Naive B cell (primary cell): Measurements from ENCODE around the gene ALMS1. TPM values are rescaled to one million over a fixed set of nuclear protein-coding genes. Genes with fewer than 3 reads are reported as not detected.
A peak's percentile ranks its signal among the peaks of the same experiment; 100 is the strongest.
"Not testable (repeated sequence)": the region's sequence is repeated elsewhere in the genome, so short reads cannot be mapped to it uniquely, and the experiment has no call there.

Experiments used
- ATAC-seq, 2 donors: fragments of 150-1000 bp; cut with Tn5 transposase; 2 replicates each; pipeline ENCODE4 v1.10.0; 2021; ENCODE audit warnings: low read depth in 2 of 2, mild to moderate bottlenecking in 2 of 2, moderate library complexity in 2 of 2
- DNase-seq: peaks from one replicate; pipeline ENCODE4 v3.0.0; 2022
- H3K27ac Mint-ChIP-seq, 6 donors: one replicate each; pipeline ENCODE4 v1.8.0; 2020 to 2022; ENCODE audit warnings: mild to moderate bottlenecking in 6 of 6, mixed read lengths in 6 of 6, moderate library complexity in 5 of 6, inconsistent platforms in 2 of 6
- H3K27me3 Mint-ChIP-seq, 3 donors: one replicate each; pipeline ENCODE4 v1.8.0; 2021 to 2022; ENCODE audit warnings: mixed read lengths in 3 of 3, mild to moderate bottlenecking in 1 of 3
- H3K36me3 Mint-ChIP-seq, 2 donors: one replicate each; pipeline ENCODE4 v1.8.0; 2020 to 2022; ENCODE audit warnings: mixed read lengths in 2 of 2, inconsistent platforms in 1 of 2, mild to moderate bottlenecking in 1 of 2
- H3K4me1 Mint-ChIP-seq, 3 donors: one replicate each; pipeline ENCODE4 v1.8.0; 2020 to 2022; ENCODE audit warnings: mixed read lengths in 3 of 3, inconsistent platforms in 1 of 3, mild to moderate bottlenecking in 1 of 3, moderate library complexity in 1 of 3
- H3K4me3 Mint-ChIP-seq, 8 donors: one replicate each; pipeline ENCODE4 v1.8.0; 2020 to 2022; ENCODE audit warnings: mild to moderate bottlenecking in 8 of 8, mixed read lengths in 8 of 8, moderate library complexity in 8 of 8, inconsistent platforms in 2 of 8
- H3K9me3 Mint-ChIP-seq, 7 donors: one replicate each; pipeline ENCODE4 v1.8.0; 2020 to 2022; ENCODE audit warnings: mixed read lengths in 7 of 7, mild to moderate bottlenecking in 5 of 7, inconsistent platforms in 2 of 7, moderate library complexity in 1 of 7
- polyA plus RNA-seq, 6 donors: library from polyadenylated mRNA; unstranded; fragments of 300-500 nt; fragmentation: Illumina TruSeq; gene quantifications; one replicate each; pipeline ENCODE4 v1.2.3, GENCODE V29; 2021; ENCODE audit warnings: low read depth in 6 of 6

The ALMS1 gene
- polyA plus RNA-seq, 6 donors from 2014 or later = 1.1 to 3.9 (median 2.2) TPM; not detected in 1

- H3K27ac Mint-ChIP-seq, H3K9me3 Mint-ChIP-seq, H3K4me1 Mint-ChIP-seq, H3K27me3 Mint-ChIP-seq, H3K4me3 Mint-ChIP-seq, H3K36me3 Mint-ChIP-seq, DNase-seq, ATAC-seq: not testable (repeated sequence)
Observed at GRCh38 chr2:73619925-73620324, 234.3 kb downstream of the ALMS1 start.

DNA sequence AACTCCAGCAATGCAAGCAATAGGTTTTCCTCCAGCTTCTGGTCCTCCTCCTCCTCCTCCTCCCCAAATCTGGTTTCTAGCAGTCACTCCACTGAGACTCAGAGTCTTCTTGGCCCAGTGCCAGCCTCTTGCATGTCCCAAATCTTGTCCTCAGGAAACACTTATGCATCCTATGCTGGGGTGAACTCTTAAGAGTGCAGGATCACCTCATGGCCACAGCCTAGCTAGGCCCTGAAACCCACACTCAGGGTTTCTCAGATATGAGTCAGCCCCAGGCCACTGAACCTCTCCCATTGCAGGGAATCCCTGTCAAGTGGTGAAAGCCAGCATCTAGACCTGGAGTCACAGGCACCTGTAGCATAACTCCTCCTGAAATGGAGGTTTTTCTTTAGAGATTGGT, 238.4 kb downstream of the ALMS1 start:
- H3K4me3 Mint-ChIP-seq, H3K27ac Mint-ChIP-seq, H3K36me3 Mint-ChIP-seq: not testable (repeated sequence)

DNA sequence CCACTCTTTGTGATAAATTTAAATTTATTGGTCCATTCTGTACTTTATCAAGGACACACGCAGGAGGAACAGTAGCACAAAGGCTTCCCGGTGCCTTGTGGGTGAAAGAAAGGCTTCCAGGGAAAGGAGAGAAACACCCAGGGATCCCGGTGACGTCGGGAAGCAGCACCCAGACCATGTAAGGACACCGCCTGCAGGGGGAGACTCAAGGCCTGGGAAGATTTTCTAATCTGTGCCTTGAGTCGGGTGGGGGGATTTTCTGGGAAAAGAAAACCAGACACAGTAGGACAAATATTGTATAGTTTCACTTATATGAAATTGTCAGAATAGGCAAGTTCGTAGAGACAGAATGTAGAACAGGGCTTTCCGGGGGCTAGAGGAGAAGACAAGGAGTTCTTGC, 239.0 kb downstream of the ALMS1 start:
- not testable (repeated sequence) for H3K36me3 Mint-ChIP-seq, H3K4me3 Mint-ChIP-seq, H3K27me3 Mint-ChIP-seq, H3K27ac Mint-ChIP-seq, DNase-seq, ATAC-seq
- H3K9me3 Mint-ChIP-seq = peaks cover 0 to 14% (median 6%) of the 10 kb centered on the region in 7 donors
- H3K4me1 Mint-ChIP-seq = peaks cover 8 to 14% (median 14%) of the 10 kb centered on the region in 3 donors

More for the DNA sequence above, 238.4 kb downstream of the ALMS1 start:
- not testable (repeated sequence) for DNase-seq, H3K27me3 Mint-ChIP-seq, ATAC-seq
- Mint-ChIP-seq H3K9me3 (peaks cover 0 to 14% (median 6%) of the 10 kb centered on the region in 7 donors), H3K4me1 (peaks cover 8 to 14% (median 14%) of the 10 kb centered on the region in 3 donors)

DNA sequence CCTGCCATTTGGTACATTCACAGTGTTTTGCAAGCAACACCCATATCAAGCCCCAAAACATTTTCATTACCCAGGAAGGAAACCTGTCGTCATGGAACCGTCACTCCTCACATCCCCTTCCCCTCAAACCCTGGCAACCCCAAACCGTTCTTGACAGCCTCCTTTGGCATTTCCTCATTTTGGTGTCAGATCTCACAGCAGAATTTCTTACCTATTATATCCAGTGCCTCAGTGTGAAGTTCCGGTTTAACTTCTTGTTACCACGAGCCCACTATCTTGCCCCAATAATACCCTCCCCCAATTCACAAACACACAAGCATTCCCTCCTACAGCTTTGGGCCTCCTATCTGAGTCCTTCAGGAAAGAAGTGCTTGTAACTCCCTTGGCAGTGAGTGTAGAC, 240.6 kb downstream of the ALMS1 start:
- not testable (repeated sequence) for DNase-seq, H3K27me3 Mint-ChIP-seq
- peaks cover 0 to 14% (median 6%) of the 10 kb centered on the region in 7 donors for H3K9me3 Mint-ChIP-seq

GRCh38 chr2:73628493-73628892, 242.9 kb downstream of the ALMS1 start:
- Mint-ChIP-seq H3K4me1 (peaks cover 8 to 14% (median 14%) of the 10 kb centered on the region in 3 donors), H3K9me3 (peaks cover 0 to 14% (median 3%) of the 10 kb centered on the region in 7 donors)
- DNase-seq, H3K27ac Mint-ChIP-seq, H3K36me3 Mint-ChIP-seq, H3K27me3 Mint-ChIP-seq, ATAC-seq, H3K4me3 Mint-ChIP-seq: not testable (repeated sequence)

More for the DNA sequence above, 240.6 kb downstream of the ALMS1 start:
- Mint-ChIP-seq H3K27ac (peak overlapping the region in 2 of 6 donors; percentile 24 to 60), H3K4me1 (peaks cover 8 to 14% (median 14%) of the 10 kb centered on the region in 3 donors), H3K4me3 (peak overlapping the region in 1 of 8 donors; percentile 7)
- not testable (repeated sequence) for H3K36me3 Mint-ChIP-seq, ATAC-seq

GRCh38 chr2:73630662-73631266, 245.1 kb downstream of the ALMS1 start:
- H3K36me3 Mint-ChIP-seq, H3K27ac Mint-ChIP-seq, H3K4me1 Mint-ChIP-seq, H3K4me3 Mint-ChIP-seq, H3K27me3 Mint-ChIP-seq: not testable (repeated sequence)
- peak; percentile 62 to 68 for ATAC-seq
- H3K9me3 Mint-ChIP-seq = peaks cover 0 to 14% (median 3%) of the 10 kb centered on the region in 7 donors
- peak; percentile 1 for DNase-seq

DNA sequence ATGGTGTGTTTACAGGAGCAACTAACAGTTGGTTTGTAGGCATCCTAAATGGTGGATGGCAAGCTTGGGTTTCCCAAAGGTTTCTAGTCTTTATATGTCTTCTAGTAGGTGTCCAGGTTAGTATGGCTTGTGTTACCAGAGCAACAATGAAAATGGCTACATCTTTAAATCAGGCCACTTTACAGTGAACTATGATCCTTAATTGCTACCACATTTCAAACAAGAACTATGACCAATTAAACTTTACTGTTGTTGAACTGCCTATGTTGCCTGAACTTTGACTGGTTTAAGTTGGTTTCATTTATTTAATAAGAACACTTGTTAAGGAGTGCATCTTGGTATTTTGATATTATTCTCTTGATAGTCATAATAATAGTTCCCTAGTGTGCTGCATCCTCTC, 251.3 kb downstream of the ALMS1 start:
- Mint-ChIP-seq H3K36me3 (peaks cover 7 to 12% of the 10 kb centered on the region in 2 donors), H3K9me3 (peaks cover 3 to 25% (median 7%) of the 10 kb centered on the region in 7 donors), H3K27me3 (peaks cover 4 to 10% (median 10%) of the 10 kb centered on the region in 3 donors)
- not testable (repeated sequence) for H3K4me3 Mint-ChIP-seq, H3K4me1 Mint-ChIP-seq, DNase-seq, ATAC-seq, H3K27ac Mint-ChIP-seq

DNA sequence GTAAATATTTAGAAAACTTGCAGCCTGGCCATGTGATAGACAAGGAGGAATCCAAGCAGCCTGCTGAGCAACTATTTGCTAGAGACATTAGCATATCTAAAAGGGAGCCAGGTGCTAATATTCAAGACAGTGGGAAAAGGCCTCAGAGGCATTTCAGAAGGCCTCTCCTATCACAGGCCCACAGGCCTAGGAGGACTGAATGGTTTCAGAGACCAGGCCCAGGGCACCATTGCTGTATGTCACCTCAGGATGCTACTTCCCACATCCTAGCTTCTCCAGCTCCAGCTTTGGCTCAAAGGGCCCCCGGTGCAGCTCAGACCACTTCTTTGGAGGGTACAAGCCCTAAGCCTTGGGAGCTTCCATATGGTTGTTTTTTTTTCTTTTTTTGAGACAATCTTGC, 252.8 kb downstream of the ALMS1 start:
- peaks cover 3 to 25% (median 7%) of the 10 kb centered on the region in 7 donors for H3K9me3 Mint-ChIP-seq
- no peaks in the 10 kb centered on the region for H3K4me1 Mint-ChIP-seq
- H3K27ac Mint-ChIP-seq = no peak overlapping the region
- H3K27me3 Mint-ChIP-seq = peaks cover 0 to 20% (median 18%) of the 10 kb centered on the region in 3 donors
- ATAC-seq = no peak
- H3K4me3 Mint-ChIP-seq = no peak overlapping the region
- no peak for DNase-seq
- H3K36me3 Mint-ChIP-seq = peaks cover 7 to 12% of the 10 kb centered on the region in 2 donors

DNA sequence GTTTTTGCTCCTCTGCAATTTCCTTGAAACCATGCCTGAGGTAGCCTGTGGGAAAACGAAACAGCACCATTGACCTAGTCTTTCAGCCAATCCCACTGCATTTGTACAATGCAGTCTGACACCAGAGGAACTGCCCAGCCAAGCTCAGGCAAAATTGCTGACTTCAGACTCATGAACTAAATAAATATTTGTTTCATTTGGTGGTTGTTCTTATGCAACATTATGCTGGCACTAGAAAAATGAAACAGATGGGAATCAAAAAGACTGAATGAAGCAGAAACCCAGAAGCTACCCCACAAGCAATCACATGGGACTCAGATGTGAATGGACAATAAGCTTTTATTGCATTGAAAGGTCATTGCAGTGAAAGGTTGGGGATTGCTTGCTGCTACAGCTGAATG, 254.9 kb downstream of the ALMS1 start:
- H3K27me3 Mint-ChIP-seq = peaks cover 7 to 32% (median 30%) of the 10 kb centered on the region in 3 donors
- ATAC-seq (no peak), DNase-seq (no peak)
- no peak overlapping the region for H3K4me3 Mint-ChIP-seq
- H3K4me1 Mint-ChIP-seq = no peaks in the 10 kb centered on the region
- H3K36me3 Mint-ChIP-seq = peaks cover 7 to 12% of the 10 kb centered on the region in 2 donors
- H3K27ac Mint-ChIP-seq = no peak overlapping the region
- H3K9me3 Mint-ChIP-seq = peaks cover 3 to 25% (median 7%) of the 10 kb centered on the region in 7 donors

DNA sequence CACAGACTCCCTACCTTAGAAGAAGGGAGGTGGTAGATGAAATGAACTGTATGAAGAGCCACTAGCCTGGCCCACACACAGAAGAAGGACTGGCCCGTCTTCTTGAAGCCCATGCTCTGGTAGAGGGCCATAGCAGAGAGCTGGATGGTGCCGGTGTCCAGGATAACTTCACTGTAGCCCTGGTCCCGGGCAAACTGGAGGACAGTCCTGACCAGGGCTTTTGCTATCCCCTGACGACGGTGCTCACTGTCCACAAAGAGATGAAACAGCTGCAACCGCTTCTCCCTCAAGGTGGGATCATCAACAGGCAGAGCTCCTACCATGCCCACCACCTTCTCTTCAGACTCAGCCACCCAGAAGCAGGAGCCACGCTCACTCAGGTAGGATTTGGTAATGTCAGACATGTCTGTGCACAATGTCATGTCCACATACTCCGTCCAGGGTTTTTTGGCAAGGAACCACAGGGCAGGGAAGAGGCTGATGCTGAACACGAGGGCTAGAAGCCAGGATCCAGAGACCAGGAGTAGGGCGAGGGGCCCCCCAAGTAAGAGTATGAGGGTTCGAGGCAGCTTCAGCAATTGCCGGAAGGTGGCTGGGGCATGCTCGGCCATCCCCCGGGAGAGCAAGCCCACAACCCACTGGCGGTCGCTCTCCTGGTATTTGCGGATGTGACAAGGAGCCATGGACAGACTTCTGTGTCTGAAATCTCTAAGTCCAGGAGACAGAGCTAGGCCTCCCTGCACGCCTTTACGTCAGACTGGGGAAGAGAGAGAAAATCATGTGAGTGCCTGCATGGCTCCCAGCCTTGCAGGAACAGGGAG, 255.5 kb downstream of the ALMS1 start:
- peaks cover 7 to 12% of the 10 kb centered on the region in 2 donors for H3K36me3 Mint-ChIP-seq
- H3K27me3 Mint-ChIP-seq = peaks cover 7 to 32% (median 30%) of the 10 kb centered on the region in 3 donors

GRCh38 chr2:73641767-73642062, 256.1 kb downstream of the ALMS1 start:
- no peak overlapping the region for H3K27ac Mint-ChIP-seq
- H3K4me3 Mint-ChIP-seq = no peak overlapping the region
- H3K36me3 Mint-ChIP-seq = peaks cover 7 to 12% of the 10 kb centered on the region in 2 donors
- no peaks in the 10 kb centered on the region for H3K4me1 Mint-ChIP-seq
- DNase-seq (no peak), ATAC-seq (no peak)
- peaks cover 8 to 32% (median 31%) of the 10 kb centered on the region in 3 donors for H3K27me3 Mint-ChIP-seq
- H3K9me3 Mint-ChIP-seq = peaks cover 3 to 25% (median 7%) of the 10 kb centered on the region in 7 donors

More for the DNA sequence above, 255.5 kb downstream of the ALMS1 start:
- no peak for DNase-seq
- Mint-ChIP-seq H3K9me3 (peaks cover 3 to 25% (median 7%) of the 10 kb centered on the region in 7 donors), H3K4me3 (no peak overlapping the region), H3K4me1 (no peaks in the 10 kb centered on the region), H3K27ac (no peak overlapping the region)
- no peak for ATAC-seq

DNA sequence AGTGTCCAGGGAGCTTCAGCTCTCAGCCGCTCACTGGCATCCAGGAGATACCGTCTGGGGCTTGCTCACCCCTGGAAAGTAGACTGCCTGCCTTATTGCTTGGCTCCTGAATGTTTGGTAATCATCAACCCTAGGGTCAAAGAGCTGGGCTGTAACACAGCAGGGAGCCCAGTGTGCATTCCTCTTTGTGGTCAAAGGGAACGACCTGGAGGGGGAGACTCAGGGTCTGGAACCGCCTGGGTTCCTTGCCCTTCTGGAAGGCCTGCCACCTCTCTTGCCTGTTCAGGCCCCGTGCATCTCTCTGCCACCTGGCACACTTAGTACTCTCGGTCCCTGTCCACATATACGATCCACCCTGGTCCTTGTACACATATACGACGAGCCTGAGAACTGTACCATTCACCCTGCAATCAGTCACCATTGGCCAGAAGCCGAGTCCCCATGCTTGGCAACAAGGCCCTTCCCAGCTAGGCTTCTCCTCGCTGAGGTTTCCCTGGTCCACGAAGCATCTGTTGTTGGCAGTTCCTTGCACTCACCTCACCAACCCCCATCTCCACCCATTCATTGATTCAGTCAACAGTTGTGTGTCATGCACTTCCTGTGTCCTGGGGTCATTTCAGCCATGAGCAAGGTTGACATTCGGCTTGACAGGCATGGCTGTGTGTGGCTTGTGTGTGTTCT, 256.8 kb downstream of the ALMS1 start, which contains the start of gene NAT8:
NAT8 (minus strand) TSS at position 85 of the 681 bp plus-strand sequence. CDS start 794 bp downstream, outside the sequence.
- Mint-ChIP-seq H3K4me1 (no peaks in the 10 kb centered on the region), H3K27ac (no peak within 1 kb of the TSS), H3K36me3 (peaks cover 7 to 8% of the 10 kb centered on the region in 2 donors), H3K4me3 (no peak within 1 kb of the TSS), H3K9me3 (peaks cover 3 to 22% (median 7%) of the 10 kb centered on the region in 7 donors), H3K27me3 (peaks cover 11 to 39% (median 32%) of the 10 kb centered on the region in 3 donors)
- DNase-seq (no peak), ATAC-seq (no peak)

GRCh38 chr2:73647690-73648089, 262.1 kb downstream of the ALMS1 start:
- H3K36me3 Mint-ChIP-seq, H3K4me3 Mint-ChIP-seq, H3K27ac Mint-ChIP-seq, H3K4me1 Mint-ChIP-seq, H3K9me3 Mint-ChIP-seq, ATAC-seq, DNase-seq: not testable (repeated sequence)
- H3K27me3 Mint-ChIP-seq = peaks cover 15 to 28% (median 17%) of the 10 kb centered on the region in 3 donors
